DMS 273 treated with DMSO at 0.1 percent for 48 hours (cell line): ENCODE data around the gene ZNF775.

ENCODE experiments used
- DNase-seq: peaks from one replicate; lab custom pipeline; 2025; lab: John Stamatoyannopoulos, UW

ZNF775 gene

DNA sequence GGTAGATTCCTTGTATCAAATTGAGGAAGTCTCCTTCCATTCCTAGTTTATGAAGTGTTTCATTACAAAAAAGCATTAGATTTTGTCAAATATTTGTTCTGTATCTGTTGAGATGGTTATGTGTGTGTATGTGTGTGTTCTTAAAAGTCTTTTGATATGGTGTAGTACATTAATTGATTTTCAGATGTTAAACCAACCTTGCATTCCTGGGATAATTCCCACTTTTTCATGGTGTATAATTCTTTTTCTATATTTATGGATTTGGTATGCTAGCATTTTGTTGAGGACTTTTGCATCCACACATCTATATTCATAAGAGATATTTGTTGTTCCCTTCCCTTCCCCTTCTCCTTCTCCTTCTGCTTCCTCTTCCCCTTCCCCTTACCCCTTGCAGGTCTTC is 62.4 kb downstream of the ZNF775 start:
- DNase-seq = no peak

DNA sequence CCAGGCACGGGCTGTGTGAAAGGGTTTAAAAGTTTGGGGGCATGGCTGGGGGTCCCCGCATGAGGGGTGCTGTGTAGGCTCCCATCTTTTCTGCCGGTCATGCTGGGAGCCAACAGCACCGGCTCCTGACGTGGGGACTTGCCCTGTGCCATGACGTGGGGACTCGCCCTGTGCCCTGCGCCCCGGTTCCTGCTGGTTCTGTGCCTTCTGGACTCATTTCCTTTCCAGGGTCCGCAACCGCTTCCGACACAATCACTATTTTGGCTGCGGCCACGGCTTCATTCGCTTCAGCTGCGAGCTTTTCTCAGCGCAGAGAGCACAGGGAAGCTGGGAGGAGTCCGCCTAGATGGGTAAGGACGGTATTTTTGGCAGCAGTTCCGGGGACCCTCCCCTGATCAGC is 63.7 kb downstream of the ZNF775 start:
- no peak for DNase-seq

DNA sequence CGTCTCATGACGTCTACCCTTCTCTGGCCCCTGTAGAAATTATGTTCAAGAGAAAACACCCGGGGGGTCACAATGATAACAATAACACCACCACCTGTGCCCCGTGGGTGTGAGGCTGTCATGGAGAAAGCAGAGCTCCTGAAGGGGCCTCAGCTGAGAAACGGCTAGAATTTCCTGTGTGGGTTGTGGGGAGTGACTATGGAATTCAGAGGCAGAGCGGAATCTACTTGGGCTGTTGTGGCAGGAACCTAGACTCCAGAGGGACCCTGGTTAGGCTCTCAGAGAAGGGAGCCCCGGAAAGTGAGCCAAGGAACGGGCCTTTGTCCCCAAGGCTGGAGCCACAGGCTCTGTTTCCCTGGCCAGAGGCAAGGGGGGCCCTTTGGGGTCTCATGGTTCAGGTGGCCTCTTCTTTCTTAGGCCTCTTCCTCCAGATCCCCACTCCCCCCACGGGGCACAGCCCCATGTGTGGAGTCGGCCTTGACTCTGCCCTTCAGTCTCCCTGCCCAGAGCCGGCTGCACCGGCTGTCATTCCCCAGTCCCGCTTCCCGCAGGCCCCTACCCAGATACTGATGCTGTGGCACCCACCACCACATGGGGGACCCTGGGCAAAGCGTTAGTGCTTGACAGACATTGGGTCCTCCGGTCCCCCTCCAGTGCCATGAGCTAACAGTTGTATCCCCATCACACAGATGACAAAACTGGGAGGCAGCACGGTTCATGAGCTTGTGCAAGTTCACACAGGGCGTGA is 64.8 kb downstream of the ZNF775 start:
- DNase-seq = no peak

DNA sequence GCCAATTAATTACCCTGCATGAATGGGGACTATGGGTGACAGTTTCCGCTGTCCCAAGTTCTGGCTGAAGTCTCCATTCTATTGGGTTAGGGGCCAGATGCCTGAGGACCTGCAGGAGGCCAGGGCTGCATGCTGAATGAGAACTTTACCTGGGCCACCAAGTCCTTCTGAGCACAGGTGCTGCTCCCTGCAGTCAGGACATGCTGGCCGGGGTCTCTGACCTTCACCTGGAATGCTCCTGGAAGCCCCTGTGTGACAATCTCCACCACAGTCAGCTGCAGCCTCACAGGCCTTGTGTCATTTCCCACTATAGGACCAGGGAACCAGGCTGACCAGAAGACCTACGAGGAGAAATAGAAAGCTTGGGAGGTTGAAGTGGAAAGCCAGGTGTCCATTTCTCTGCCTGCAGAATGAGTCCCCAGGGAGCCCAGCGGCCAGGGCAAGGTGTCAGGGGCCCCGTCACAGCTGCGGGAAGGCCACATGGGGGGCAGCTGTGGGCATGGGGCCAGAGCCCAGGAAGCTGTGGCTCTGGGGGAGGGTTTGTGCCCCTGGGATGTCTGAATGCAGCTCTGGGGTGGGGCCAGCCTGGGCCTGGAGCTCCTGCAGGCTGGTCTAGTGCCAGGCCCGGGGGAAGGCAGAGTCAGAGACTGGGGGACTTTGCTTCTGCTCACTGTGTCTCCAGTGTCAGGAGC is 65.7 kb downstream of the ZNF775 start:
- no peak for DNase-seq

DNA sequence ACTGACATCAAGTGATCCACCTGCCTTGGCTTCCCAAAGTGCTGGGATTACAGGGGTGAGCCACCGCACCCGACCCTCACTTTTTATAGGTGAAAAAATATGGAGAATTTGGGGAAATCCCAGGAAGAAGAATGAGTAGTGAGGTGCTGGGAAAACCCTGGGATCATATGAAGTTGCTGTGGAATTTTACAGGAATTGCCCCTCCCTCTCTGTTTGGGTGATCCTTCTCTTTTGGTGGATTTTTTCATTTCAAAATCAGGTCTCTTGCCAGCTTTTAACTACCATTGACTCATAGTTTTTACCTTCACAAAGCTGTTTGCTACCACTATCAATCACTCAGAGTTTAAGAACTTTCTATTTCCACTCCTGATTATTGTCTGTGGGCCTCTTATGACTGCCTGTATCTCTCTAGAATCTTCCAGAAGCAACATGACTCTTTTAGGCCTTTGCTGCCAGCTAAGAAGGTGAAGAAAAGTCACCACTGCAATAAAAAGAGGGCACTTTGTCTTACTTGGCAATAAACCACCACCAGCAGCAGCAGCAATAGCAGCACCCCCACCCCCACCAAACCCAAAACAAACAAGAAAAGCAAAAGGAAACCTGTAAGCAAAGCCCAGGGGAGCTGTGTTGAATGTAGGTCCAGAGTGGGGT is 67.3 kb downstream of the ZNF775 start:
- no peak for DNase-seq
